Omental fat pad (tissue), 4 donors: ENCODE results near the gene NTN5. TPM values are rescaled to one million over a fixed set of nuclear protein-coding genes. Genes with fewer than 3 reads are reported as not detected.
A peak's percentile ranks its signal among the peaks of the same experiment; 100 is the strongest.
"Not testable (repeated sequence)": the region's sequence is repeated elsewhere in the genome, so short reads cannot be mapped to it uniquely, and the experiment has no call there.

Source experiments
- ATAC-seq: fragments of 150-250 bp; one replicate; pipeline ENCODE4 v1.9.1; 2016; ENCODE audit warnings: mild to moderate bottlenecking, moderate library complexity; ENCODE audit not compliant: low FRiP score
- DNase-seq: peaks from one replicate; pipeline ENCODE4 v3.0.0-alpha.2; 2019; ENCODE audit warnings: low spot score
- total RNA-seq, 4 donors: library from RNA; depleted of rRNA; stranded (reverse); fragments of >200 nt; gene quantifications; one replicate each; pipeline ENCODE4 v1.1.0, GENCODE V29; 2016
- TF ChIP-seq, protein P1 (sequence below), 3 donors: fragments of 450-650 bp; IDR thresholded peaks; one replicate each; pipeline ENCODE4 v1.5.1; 2016 to 2017; ENCODE audit warnings: antibody characterized with exemption in 3 of 3, mild to moderate bottlenecking in 3 of 3, moderate library complexity in 2 of 3

NTN5 gene, protein sequence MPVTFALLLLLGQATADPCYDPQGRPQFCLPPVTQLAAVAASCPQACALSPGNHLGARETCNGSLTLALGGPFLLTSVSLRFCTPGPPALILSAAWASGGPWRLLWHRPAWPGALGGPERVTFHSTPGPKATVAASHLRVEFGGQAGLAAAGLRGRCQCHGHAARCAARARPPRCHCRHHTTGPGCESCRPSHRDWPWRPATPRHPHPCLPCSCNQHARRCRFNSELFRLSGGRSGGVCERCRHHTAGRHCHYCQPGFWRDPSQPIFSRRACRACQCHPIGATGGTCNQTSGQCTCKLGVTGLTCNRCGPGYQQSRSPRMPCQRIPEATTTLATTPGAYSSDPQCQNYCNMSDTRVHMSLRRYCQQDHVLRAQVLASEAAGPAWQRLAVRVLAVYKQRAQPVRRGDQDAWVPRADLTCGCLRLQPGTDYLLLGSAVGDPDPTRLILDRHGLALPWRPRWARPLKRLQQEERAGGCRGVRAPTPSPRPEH
- total RNA-seq: under 1 TPM in 1 of 4 donors, not detected in 3; 0.47 TPM

DNA sequence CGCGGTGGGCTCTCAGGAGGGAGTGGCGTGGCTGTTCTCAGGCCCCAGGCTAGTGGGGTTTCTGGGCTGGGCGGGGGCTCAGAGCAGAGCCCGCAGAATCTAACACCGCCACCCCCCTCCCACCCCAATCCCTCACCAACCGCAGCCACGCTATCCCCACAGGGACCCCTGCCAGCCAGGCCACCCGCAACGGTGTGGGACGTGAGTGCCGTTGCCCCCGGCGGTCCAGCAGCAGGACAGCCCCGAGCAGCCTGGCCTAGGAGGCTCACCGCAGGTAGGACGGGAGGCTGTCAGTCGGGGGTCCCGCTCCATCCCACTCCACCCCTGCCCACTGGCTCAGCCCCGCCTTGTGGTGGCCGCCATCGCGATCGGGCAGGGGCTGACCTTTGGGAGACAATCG, at the start of gene NTN5:
TSS of gene NTN5 (minus strand) at position 24 of the 400 bp plus-strand sequence. CDS start 2,031 bp downstream, outside the sequence.
- DNase-seq (no peak), ATAC-seq (no peak)
- TF ChIP-seq, protein P1, sequence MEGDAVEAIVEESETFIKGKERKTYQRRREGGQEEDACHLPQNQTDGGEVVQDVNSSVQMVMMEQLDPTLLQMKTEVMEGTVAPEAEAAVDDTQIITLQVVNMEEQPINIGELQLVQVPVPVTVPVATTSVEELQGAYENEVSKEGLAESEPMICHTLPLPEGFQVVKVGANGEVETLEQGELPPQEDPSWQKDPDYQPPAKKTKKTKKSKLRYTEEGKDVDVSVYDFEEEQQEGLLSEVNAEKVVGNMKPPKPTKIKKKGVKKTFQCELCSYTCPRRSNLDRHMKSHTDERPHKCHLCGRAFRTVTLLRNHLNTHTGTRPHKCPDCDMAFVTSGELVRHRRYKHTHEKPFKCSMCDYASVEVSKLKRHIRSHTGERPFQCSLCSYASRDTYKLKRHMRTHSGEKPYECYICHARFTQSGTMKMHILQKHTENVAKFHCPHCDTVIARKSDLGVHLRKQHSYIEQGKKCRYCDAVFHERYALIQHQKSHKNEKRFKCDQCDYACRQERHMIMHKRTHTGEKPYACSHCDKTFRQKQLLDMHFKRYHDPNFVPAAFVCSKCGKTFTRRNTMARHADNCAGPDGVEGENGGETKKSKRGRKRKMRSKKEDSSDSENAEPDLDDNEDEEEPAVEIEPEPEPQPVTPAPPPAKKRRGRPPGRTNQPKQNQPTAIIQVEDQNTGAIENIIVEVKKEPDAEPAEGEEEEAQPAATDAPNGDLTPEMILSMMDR (IDR thresholded peaks at IDR 0.05): no peak

DNA sequence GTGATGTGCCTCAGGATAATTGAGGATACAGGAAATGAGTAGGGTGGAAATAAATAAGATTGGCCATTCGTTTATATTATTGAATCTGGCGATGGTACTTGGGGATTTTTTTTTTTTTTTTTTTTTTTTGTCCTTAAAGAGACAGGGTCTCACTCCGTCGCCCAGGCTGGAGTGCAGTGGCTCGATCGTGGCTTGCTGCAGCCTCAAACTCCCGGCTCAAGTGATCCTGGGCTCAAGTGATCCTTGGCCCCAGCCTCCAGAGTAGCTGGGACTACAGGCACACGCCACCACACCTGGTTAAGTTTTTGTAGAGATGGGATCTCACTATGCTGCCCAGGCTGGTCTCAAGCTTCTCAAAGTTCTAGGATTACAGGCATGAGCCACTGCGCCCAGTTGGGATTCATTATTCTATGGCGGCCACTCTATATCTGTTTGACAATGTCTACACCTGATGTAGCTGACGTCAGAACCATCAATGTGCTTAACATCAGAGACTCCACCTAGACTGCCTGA, 49.4 kb upstream of the NTN5 start:
- DNase-seq (no peak), ATAC-seq (no peak)
- TF ChIP-seq, protein P1 (IDR thresholded peaks at IDR 0.05): no peak

DNA sequence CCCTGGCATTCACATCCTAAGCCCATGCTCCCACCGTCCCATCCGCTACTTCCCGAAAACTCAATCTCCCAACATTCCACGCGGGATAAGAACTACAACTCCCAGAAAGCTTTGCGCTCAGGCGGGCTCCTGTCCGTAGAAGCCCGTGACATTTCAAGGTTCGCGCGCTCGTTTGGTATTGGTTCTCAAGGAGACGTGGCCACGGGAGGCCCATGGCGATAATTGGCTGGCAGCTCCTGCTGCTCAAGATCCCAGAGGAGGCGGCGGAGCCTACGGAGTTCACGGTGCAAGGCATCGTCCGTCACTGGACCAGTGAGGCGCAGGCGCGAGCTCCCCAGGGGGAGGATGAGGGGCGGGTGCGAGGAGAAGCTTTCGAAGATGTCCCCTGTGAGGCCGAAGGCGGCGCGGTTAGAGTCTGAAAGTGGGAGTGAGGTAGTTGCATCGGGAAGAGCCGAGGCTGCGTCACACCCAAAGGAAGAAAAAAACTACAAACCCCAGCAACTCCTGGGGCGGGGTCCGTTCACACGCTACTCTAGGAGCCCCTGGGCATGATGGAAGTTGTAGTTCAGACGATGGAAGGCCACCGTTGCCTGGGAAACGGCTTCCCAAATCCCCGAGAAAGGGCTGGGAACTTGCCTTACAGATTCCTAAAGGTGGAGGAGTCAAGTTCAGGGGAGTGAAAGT, 47.9 kb upstream of the NTN5 start:
- ATAC-seq (peak; percentile 91), DNase-seq (peak; percentile 99)
- TF ChIP-seq, protein P1 (IDR thresholded peaks at IDR 0.05): no peak

DNA sequence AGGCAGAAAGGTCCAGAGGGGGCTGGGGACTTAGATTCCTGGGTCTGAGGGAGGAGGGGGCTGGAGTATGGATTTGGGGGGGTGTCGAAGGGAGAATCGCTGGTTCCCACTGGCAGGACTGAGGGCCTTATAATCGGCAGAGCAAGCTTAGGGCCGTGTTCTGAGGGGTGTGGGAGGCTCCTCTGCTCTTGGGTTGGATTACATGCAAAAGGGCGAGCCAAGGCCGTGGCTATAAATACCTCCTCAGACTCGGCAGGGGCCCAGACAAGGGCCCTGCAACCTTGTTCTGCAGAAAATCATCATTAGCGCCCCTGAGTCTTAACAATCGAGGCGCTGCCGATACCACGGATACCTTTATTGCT, 47.4 kb upstream of the NTN5 start:
- ATAC-seq (no peak), DNase-seq (no peak)
- TF ChIP-seq, protein P1 (IDR thresholded peaks at IDR 0.05): no peak

DNA sequence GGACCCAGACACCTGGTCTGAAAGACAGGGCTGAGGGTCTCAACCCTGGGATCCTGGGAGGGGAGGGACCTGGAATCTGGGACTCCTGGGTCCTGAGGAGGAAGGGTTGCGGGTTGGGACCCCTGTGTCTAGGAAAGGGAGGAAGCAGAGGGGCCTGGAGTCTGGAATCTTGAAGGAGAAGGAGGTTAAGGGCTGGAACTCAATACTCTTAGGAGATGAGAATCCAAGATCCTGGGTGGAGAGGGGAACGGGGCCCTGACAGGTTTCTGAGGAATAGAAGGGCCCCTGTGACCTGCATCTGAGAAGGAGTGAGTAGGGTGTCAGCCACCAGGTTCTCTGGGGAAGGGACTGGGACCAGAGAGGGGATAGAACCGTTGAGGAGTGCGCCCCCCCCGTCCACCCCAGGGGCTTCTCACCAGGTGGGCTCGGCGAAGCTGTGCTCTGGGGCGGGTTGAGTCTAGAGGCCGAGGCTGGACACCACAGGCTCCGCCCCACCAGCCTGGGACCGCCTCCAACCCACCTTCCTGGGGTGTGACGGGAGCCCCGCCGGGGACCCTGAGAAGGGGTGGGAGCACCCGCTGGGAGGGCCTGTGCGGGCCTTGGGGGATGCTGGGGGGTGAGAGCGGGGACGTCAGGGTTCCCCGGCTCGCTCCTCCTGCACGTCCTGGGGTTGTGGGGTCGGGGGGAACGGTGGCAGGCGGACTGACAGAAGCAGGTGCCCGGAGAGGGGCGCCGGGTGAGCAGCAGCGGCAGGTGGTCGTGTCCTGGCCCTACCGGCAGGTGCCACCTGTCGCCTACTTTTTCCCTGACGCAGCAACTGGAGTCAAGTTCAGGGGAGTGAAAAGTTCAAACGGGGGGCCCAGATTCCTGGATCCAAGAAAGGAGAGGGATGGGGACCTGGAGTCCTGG, 46.7 kb upstream of the NTN5 start, which contains the start of gene MAMSTR:
TSS of gene MAMSTR (minus strand) at position 463 of the 909 bp plus-strand sequence. CDS start 694 bp downstream, outside the sequence.
- ATAC-seq (no peak), DNase-seq (no peak)
- TF ChIP-seq, protein P1 (IDR thresholded peaks at IDR 0.05): no peak

DNA sequence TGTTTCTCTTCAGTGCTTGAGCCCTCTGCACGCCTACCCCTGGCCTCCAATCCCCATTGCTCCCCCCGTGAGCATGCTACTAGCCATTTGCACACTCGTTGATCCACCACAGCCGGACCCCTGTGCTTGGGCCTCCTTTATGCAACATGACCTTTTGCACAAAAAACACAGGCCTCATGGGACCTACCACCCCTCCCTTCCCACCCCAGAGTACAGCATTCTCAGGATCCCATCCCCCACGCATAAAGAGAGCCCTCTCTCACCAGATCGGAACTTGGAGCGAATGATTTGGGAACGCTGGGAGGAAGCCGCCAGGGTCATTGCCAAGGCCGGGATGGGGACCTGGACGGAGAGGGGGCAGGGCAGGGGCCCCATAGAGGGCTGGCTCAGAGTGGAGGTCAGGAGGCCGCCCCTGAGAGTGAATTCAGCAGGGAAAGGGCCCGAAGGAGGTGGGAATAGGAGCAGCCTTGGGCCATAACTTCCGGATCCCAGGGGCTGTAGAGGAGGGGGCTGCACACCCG, 46.0 kb upstream of the NTN5 start:
- no peak for ATAC-seq
- TF ChIP-seq, protein P1 (IDR thresholded peaks at IDR 0.05): no peak
- DNase-seq: no peak

DNA sequence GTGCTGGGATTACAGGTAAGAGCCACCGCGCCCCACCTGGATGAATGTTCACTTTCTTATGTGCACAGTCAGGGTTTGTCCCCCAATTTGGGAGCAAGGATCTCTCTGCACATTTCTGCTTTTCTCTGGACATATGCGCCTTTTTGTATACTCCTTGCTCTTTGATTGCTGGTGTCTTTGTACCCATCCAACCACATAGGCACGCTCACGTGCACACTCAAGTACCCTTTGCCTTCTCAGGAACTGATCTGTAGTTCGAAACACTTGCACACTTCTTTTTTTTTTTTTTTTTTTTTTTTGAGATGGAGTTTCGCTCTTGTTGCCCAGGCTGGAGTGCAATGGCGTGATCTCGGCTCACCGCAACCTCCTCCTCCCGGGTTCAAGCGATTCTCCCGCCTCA, 45.3 kb upstream of the NTN5 start:
- not testable (repeated sequence) for ATAC-seq, DNase-seq
